Measurements from ENCODE around the gene TENT5C.
A peak's percentile ranks its signal among the peaks of the same experiment; 100 is the strongest.

The TENT5C gene

DNA sequence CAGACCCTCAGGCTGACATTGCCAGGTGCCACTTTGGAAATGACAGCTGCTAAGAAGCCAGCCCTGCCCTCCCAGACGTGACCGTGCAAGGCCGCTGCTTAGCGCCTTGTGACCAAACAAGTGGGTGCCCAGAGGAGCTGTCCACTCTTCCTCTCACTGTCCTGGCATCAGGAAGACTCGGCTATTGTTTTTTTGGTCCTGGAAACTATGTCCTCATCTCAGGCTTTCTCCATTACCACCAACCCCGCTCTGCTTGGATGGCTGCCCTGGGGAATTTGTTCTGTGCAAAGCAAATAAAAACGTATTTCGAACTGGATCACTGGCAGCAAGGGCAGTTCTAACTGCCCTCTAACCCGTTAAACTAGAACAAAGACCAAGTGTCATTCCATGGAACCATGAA lies 13.7 kb upstream of the TENT5C start:
- no peak for DNase-seq (ENCODE audit: low spot score)

DNA sequence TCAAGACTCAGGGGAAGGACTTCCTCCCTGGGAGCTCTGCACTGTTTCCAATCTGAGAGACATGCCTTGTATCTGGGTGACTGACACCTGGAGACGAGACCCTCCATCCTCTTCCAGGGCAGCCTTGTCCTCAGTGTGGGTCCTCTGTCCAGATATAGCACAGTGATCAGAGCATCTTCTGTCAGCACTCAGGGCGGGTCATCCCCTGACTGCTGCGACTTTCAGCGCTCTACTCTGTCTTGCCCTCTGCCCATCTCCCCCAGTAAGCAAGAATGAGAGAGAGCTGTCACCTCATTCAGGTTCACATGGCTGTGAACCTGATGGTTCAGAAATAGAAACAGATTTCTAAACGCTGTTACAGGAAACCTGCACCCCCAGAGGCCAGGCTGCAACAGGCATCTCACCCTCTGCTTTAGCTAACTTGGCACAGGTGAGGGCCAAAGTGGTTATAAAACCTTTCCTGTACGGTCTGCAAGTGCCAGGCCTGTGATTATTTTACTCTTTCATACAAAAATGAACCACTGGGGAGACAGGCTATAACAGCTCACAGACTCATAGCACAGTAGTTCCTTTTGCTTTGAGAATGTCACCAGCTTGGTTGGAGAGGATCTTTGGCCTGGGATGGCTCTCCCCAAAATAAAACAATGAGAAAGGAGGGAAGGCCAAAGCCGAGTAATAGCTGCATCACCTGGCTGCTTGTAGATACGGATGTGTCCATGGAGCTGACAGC lies 11.4 kb upstream of the TENT5C start:
- no peak for DNase-seq (ENCODE audit: low spot score)

DNA sequence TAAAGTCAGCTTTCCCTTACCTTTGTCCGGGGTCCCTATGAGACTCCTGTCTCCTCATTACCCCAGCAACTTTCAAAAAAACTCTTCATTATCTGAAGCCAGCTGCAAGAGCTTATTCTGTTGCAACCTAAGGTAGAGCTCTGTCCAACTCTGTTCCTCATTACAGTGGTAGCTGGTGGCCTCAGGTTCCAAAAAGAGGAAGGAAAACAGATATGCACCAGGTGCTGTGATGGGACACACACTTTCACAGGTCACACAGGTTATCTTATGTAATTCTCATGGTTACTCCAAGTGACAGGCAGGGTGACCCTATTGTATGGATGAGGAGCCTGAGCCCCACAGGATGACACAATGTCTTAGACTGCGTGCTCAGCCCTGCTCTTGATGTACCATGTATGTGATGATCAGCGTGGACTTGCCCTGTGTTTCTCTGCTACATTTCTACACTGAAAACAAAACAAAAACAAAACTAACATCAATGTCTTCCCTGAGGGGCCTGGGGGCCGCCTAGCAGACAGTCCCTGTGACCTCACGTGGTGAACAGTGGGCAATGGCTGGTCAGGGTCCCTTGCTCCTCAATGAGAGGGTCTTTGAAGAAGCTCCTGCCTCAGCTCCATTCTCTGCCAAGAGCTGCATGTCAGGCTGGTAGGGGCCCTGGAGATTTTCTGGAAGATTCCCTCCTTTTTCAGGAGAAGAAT lies 9.7 kb upstream of the TENT5C start:
- DNase-seq (ENCODE audit: low spot score) = no peak

DNA sequence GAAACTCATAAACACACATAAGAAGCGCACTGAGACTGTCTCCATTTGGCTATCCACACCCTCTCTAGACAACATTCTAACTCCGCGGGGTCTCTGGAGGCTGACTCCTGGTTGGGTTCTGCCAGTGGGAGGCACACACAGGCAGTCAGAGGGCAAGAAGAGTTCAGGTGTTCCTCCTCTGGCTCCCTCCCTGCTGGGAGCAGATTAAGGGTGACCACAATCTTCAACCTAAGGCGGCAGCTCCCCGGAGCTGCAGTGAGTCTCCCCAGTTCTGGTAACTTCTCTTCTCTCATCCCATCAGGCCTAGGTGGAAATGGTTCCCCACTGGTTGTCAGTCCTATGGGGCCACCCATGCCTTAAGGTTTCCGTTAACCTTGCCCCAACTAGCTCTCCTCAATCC lies 7.4 kb upstream of the TENT5C start:
- DNase-seq (ENCODE audit: low spot score) = no peak

DNA sequence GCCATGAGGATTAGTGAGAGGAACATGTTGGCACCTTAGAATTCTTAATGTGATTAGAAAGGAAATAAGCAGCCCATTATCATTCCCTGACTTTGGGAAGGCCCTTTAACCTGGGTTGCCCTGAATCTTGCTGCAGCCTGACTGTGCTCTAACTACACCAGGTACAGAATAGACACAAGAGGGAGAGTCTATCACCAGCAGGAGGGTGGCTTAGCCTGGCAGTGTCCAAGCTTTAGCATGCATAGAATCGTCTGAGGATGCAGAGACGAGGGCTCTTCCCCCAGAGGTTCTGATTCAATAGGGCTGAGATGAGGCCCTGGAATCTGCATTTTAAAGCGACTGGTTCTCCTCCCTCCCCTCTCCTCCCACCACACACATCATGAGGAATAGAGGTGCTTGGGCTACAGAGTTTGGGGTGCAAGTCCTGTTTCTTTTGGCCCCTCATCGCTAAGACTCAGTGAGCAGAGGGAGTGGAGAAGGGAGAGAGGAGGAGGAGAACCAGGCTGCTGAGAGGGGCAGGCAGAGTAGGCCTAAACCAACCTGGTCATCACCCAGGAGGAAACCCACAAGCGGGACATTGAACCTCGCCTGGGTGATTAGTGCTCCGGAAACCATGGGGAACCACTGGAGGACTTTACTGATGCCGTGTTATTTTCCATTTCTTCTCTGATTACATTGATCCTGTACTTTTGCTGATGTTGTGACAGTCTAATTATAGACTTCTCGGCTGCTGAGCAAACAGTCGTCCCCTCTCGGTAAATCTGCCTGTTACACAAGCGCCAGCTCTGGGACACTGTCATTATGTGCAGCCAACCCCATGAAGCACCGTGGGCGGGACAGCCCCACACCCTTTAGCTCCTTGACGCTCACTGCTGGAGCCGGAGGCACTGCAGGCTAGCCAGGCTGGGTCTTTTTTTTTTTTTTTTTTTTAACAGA lies 6.3 kb upstream of the TENT5C start:
- no peak for DNase-seq (ENCODE audit: low spot score)

DNA sequence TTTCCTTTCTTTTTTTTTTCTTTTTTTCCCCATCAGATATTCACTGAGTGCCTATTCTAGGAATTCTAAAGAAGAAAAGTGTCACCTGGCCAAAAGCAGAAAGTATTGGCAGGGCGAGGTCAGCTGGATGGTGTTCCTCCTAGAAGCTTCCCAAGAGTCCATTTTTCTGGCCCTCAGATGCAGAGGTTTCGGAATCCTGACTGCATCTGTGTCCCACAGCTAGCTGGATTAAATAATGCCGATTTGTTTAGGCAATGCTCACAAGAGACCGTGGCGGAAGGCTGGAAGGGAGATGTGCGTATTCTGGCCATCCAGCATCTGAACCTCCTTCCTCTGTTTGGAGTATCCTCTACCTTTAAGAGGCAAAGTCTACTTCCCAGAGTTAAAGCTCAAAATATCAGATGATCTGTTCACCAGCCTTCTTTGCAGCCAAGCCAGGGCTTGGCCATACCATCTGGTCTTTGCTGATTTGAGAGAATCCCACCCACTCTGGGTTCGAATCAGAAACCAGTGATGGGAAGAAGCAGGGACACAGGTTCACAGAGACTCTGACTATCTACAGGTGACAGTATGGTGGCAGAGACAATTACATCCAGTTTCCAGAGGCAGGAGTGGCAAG lies 5.4 kb upstream of the TENT5C start:
- DNase-seq (ENCODE audit: low spot score) = no peak

DNA sequence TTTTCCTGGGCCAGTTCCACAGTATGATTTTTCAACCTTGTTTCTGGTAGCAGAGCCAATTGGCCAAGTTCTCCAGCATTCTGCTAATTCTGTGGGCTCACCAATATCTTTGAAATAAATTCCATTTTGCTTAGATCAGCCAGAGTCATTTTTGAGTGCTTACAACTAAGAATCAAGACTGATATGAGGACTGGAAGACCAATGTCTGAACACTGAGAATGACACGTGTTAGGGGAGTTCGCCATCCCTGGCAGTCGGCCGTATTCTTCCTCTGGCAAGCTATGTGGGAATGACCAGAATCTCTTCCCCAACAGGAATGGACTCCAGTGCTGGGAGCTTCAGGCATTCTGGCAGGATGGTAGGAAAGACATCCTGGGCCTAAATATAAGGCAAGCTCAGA lies 4.9 kb upstream of the TENT5C start:
- no peak for DNase-seq (ENCODE audit: low spot score)

DNA sequence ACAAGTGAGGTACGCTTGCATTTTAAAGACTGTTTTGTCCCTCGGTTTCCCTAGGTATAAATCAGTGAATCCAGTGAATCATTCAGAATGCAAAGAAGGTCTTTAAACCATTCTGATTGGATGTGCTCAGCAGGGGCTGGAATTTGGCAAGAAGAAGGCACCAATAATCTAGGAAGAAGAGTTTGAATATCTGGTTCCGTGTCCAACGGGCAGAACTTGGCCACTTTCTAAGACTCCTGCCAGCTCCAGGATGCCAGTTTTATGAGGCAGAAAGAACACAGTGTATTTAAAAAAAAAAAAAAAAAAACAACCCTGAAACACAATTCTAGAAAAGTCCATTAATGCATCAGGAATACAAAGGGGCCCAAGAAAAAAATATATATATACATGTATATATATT lies 3.0 kb upstream of the TENT5C start:
- DNase-seq (ENCODE audit: low spot score) = no peak

DNA sequence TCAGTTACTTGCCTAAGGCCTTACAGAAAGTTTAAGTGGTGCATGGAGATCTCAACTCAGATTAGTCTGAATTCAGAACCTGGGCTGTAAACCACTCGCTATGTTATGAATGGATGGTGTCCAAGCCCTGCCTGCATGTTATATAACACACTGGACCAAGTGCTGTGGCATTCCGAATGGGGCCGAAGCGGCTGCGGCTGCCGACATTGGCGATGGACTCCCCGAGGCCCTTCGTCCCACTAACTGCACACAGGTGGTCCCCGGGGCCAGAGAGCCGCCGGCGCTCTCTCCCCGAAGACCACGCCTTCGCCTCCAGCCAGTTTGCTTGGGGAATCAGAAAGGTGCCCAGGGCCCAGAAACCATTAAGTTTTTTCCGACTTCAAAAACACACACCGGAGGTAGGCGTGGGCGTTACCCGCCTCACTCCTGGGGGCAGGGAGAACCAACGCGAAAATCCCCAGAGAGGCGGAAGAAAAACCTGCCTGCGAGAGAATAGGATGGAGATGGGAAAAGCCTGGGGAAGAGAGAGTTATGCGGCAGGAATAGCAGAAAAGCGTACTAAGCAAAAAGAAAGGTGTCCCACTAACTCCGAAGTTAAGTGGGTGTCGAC lies 579 bp upstream of the TENT5C start:
- no peak for DNase-seq (ENCODE audit: low spot score)

DNA sequence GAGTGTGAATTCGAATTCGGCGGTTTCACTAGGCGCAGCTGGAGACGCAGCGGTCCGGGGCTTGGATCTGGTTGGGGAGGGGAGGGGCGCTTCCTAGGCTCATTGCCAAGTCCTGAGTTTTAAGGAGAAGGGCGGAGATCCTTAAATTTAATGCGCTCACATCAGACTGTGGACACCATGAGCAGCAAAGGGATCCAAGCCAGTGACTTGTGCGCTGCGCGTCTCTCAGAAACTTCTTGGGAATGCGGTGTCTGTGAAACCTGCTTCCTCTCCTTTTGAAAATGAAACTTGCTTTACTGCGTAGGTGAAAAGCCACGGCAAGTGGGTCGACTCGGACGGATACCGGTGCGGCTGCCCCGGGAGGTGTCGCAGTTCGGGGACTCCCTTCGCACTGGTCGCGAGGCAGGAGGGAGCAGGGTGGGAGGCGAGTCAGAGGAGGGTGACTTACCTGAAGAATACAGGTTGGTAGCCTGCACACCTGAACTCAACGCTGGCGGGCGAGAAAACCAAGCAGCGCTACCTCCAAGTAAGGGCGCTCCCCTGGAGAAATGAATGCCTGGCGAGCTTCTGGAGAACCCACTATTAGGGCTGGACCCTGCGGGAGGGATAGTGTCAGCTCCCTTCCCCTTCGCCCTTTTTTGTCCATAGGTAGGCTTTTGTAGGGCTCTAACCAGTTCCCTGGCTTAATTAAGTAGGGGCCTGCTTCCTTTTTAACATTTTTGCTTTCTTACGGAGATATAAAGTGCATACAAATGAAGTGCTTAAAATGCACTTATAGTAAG lies 992 bp downstream of the TENT5C start:
- peak; percentile 54 for DNase-seq (ENCODE audit: low spot score)

DNA sequence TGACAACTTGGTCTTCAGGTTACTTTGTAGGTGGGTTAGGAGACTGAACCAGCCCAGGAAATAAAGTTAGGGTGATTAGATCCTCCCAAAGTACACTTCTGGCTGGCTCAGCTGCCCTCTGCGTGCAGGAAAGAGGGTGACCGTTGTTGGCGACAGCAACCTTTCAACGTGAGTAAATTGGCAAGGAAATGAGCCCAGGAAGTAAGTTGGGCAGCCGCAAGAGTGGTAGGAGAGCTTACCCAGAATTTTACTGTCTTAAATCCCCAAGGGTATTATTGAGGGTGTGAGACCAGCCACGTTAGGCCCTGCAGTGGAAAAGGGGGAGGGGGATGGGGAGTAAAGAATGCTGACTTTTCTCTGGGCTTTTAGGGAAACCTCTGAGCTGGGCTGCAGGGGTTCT lies 1.6 kb downstream of the TENT5C start:
- DNase-seq (ENCODE audit: low spot score) = peak; percentile 54

DNA sequence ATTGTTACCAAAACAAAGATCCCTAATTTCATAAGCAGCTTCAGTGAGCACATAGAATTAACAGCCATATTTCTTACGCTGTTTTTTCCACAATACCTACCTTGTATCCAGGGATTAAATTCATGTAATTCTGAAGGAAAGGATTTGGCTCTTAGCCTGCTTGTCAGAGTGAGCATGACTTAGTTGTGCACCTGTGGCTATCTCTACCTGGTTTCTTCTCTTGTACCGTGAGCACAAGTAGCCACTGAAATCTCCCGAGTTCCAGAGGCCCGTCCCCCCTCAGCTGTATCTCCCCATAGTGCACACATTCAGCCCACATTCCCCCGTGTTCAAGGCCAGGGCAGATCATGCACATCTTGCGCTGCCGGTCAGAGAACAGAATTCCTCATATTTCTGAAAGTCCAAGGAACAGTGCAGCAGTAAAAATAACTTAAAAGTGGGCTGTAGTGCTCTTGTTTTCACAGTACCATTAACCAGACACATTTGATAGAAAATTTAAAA lies 2.3 kb downstream of the TENT5C start:
- DNase-seq (ENCODE audit: low spot score) = no peak

DNA sequence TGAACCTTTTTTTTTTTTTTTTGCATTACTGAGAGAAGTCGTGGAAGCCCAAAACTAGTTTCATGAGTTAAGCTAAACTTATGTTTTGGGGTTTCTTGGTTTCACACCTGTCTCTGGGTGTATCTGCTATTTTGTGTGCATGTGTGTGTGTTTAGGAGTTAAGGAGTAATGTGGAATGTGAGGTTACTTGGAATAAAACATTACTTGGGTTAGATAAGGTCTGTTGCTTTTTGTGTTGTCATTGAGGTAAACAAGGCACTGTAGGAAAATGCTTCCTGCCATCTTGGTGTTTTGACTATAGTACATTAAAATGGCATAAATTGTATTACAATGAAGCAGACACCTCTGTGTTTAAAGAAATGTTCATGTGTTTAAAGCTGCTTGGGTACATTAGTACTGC lies 2.9 kb downstream of the TENT5C start:
- DNase-seq (ENCODE audit: low spot score) = no peak

DNA sequence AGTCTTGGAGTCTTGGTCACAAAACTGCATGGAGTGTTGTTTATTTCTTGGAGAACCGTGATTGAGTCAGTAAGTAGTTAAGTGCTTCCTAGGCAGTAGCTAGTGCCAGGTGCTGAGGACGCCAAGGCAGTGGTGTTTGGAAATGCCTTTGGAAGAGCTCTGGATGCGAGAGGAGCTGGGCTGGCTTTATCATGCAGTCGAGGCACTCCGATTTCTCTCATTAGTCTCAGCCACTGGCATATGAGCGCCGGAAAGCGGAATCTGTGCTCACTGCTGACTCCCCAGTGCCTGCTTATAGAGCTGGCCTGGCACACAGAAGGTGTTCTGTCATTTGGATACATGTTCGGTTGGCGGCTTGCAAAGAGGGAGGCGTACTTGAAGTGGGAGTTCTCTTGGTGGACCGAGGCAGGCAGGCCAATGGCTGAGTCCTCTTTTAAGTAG lies 3.6 kb downstream of the TENT5C start:
- DNase-seq (ENCODE audit: low spot score) = no peak

DNA sequence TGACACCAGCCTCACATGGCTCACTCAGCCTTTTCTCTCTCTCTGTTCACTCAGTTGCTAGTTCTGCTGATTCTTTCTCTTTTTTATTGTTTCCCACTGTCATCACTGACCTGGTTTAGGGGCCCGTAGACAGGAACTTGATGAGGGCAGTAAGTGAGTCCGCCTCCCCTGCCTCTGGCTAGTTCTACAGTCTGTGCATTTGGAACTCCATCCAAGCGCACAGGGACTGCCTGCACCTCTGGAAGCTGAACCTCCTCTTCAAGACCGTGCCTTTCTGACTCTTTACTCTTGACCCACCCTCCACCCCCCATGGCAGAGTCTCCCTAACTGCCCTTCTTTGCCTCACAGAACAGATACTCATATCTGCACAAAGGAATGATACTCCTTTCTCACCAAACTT lies 4.2 kb downstream of the TENT5C start:
- no peak for DNase-seq (ENCODE audit: low spot score)

DNA sequence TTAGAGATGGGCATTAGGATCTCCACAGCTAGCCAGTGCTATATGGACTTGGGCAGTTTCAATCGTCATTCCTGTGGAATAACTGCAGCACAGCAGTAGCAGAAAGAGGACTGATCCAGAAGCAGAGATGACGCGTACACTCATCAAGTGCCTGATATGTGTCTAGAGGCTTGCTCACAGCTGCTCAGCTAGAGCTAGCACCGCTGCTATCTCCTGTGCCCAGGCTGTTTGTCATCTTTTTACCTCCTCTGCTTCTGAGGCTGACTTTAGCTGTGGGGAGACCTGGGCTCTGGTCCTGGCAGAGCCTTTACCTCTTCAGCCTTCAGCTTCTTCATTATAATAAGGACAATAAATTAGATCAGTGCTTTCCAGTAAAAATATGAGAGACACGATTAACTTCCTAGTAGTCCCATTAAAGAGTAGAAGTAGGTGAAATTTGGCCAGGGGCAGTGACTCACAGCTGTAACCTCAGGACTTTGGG lies 5.3 kb downstream of the TENT5C start:
- no peak for DNase-seq (ENCODE audit: low spot score)

DNA sequence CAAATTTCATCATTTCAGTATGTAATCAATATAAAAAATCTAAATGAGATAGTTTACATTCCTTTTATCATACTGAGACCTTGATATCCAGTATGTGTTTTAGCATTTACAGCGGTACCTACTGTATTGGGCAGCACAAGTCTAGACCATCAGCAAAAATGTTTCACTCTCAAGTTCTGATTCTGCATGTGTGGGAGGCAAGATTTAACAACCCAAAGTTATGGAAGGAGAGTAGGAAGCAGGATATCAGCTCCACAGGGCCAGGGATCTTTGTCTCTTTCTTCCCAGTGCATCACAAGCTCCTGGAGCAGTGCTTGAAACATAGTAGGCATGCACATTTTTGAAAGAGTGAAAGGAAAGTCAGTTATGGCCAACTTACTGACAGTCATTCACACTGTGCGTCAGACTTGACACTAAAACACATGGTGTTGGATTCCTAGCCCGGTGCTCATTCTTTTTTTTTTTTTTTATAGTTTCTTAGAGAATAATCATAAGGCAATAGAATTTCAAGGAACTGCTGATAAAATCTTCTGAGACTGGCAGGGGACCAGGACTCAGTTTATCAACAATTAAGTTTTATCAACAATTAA lies 6.1 kb downstream of the TENT5C start:
- no peak for DNase-seq (ENCODE audit: low spot score)

DNA sequence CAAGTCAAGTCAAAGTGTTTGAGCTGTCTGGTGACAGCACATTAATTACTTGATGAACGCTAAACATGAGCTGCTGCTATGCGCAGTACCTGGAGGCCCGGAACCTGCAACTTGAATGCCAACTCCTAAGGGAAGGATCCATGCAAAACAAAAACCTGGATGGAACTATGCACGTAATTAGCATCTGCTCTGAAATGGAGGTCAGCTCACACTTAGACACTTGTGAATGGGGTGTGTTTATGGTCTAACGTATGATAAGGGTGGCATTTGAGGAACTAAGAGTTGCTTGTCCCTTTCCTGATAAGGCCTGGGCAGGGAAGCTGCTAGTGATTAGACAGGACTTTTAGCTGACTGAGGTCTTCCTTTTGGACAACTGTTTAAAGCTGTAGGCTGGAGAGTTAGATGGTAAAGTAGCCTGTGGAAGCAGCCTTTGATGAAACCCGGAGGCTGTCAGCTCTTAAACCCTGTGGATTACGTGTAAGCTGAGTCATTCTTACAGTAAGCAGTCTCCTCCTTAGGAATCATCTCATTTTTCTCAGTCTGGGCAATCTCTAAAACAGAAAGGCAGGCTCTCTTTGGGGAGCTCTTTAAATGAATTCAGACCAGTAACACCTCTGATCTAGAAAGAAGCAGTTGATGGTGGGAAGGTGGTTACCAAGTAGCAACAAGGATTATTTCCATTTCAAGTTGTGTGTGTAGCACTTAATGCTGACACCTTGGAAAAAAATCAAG lies 6.8 kb downstream of the TENT5C start:
- no peak for DNase-seq (ENCODE audit: low spot score)

DNA sequence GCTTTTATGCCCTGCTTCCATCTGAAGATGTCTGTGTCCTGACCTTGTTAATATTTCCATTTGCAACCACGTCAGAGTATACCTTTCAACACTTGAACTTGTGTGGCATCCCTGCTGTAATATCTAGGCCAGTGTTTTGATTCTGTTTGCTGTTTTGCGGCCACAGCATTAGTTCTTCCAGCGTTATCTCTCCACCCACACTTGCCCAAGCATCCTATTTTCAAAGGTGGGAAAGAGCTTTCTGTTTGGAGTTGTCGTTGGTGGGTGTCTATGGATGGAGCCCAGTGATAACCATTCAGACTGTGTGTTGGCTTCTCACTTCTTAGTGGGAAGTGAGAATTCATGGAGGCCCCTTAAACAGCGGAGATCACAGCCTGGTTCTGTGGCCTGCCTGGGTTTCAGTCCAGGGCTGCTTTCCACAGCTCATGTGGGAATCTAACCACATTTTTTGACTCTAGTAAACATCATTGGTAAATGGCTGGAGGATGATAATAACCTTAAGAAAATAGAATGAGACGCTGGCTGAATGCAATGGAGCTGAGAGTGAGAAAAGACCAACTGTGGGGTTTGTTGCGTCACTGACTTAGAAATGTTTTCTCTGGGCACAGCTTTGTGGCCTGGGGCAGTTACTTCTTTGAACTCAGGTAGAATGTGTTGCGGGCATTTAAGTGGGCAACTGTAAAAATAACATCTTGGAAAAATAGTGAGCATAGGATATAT lies 7.6 kb downstream of the TENT5C start:
- DNase-seq (ENCODE audit: low spot score) = no peak

Data from CD4-positive, alpha-beta T cell treated with Interleukin-6 at 100 ng/mL for 8 hours (primary cell).